Endothelial cell (in vitro differentiated cells): ENCODE measurements around the gene SLC22A23. TPM values are rescaled to one million over a fixed set of nuclear protein-coding genes. Genes with fewer than 3 reads are reported as not detected.

Source experiments
- DNase-seq: peaks from one replicate; pipeline ENCODE4 v3.0.0; 2021; ENCODE audit warnings: low spot score
- H3K27ac Mint-ChIP-seq: one replicate; pipeline ENCODE4 v1.8.0; 2021; ENCODE audit warnings: mixed read lengths, inconsistent platforms; ENCODE audit not compliant: unreplicated experiment
- H3K27me3 Mint-ChIP-seq: one replicate; pipeline ENCODE4 v1.8.0; 2021; ENCODE audit warnings: mild to moderate bottlenecking, moderate library complexity, mixed read lengths, inconsistent platforms; ENCODE audit not compliant: unreplicated experiment
- H3K36me3 Mint-ChIP-seq: one replicate; pipeline ENCODE4 v1.8.0; 2021; ENCODE audit warnings: mild to moderate bottlenecking, low read depth, mixed read lengths, inconsistent platforms; ENCODE audit not compliant: unreplicated experiment
- H3K4me1 Mint-ChIP-seq: one replicate; pipeline ENCODE4 v1.8.0; 2021; ENCODE audit warnings: mild to moderate bottlenecking, mixed read lengths, inconsistent platforms; ENCODE audit not compliant: unreplicated experiment
- H3K4me3 Mint-ChIP-seq: one replicate; pipeline ENCODE4 v1.8.0; 2021; ENCODE audit warnings: mild to moderate bottlenecking, mixed read lengths, inconsistent platforms; ENCODE audit not compliant: unreplicated experiment
- H3K9me3 Mint-ChIP-seq: one replicate; pipeline ENCODE4 v1.8.0; 2021; ENCODE audit warnings: mixed read lengths, inconsistent platforms; ENCODE audit not compliant: unreplicated experiment
- CTCF ChIP-seq: fragments of 200-600 bp; sonication (generic); IDR thresholded peaks from one replicate; pipeline ENCODE4 v1.5.0; 2021; ENCODE audit warnings: antibody characterized with exemption; ENCODE audit not compliant: unreplicated experiment
- total RNA-seq: library from RNA; stranded (reverse); fragmentation: NEBNext Ultra II Directional; extraction: Animal tissue kit (Norgen Biotek cat#: 25700); gene quantifications from one replicate; pipeline ENCODE4 v1.2.1, GENCODE V29; 2021; ENCODE audit not compliant: unreplicated experiment

Gene SLC22A23
- total RNA-seq, 1 donor from 2014 or later: 72.7 TPM

- TF ChIP-seq CTCF: no peak
- H3K4me1 Mint-ChIP-seq: no peaks in the 10 kb centered on the region
- H3K27ac Mint-ChIP-seq: no peak overlapping the region
- H3K27me3 Mint-ChIP-seq: peaks cover 16% of the 10 kb centered on the region
- peaks cover 31% of the 10 kb centered on the region for H3K36me3 Mint-ChIP-seq
- no peak for DNase-seq
- no peak overlapping the region for H3K4me3 Mint-ChIP-seq
- no peaks in the 10 kb centered on the region for H3K9me3 Mint-ChIP-seq
Measured at GRCh38 chr6:3288711-3289663, 167.9 kb downstream of the SLC22A23 start.

- Mint-ChIP-seq H3K27ac (peak overlapping the region; percentile 22), H3K4me1 (no peaks in the 10 kb centered on the region), H3K9me3 (no peaks in the 10 kb centered on the region), H3K36me3 (peaks cover 32% of the 10 kb centered on the region), H3K27me3 (peaks cover 16% of the 10 kb centered on the region), H3K4me3 (no peak overlapping the region)
- DNase-seq: no peak
- no peak for TF ChIP-seq CTCF
Measured at GRCh38 chr6:3287976-3288707, 168.7 kb downstream of the SLC22A23 start.

- H3K27ac Mint-ChIP-seq: no peak overlapping the region
- no peak for DNase-seq
- H3K27me3 Mint-ChIP-seq: peaks cover 14% of the 10 kb centered on the region
- H3K9me3 Mint-ChIP-seq: no peaks in the 10 kb centered on the region
- H3K4me3 Mint-ChIP-seq: no peak overlapping the region
- H3K36me3 Mint-ChIP-seq: peaks cover 33% of the 10 kb centered on the region
- H3K4me1 Mint-ChIP-seq: no peaks in the 10 kb centered on the region
- no peak for TF ChIP-seq CTCF
Measured at GRCh38 chr6:3287308-3287707, 169.5 kb downstream of the SLC22A23 start.

- DNase-seq: no peak
- Mint-ChIP-seq H3K9me3 (no peaks in the 10 kb centered on the region), H3K4me1 (peaks cover 6% of the 10 kb centered on the region), H3K27me3 (peaks cover 18% of the 10 kb centered on the region), H3K36me3 (peaks cover 33% of the 10 kb centered on the region), H3K4me3 (no peak overlapping the region), H3K27ac (no peak overlapping the region)
- TF ChIP-seq CTCF: no peak
Measured at GRCh38 chr6:3286641-3287171, 170.1 kb downstream of the SLC22A23 start.
